ENCODE measurements around the gene GSTM3. TPM values are rescaled to one million over a fixed set of nuclear protein-coding genes. Genes with fewer than 3 reads are reported as not detected.
"Not testable (repeated sequence)": the region's sequence is repeated elsewhere in the genome, so short reads cannot be mapped to it uniquely, and the experiment has no call there.

GSTM3 gene
- polyA plus RNA-seq, 3 donors: 38.6 to 215 (median 51.8) TPM

- 74 to 83% (median 74%) methylated on average over 7 of the region's 7 CpGs for WGBS, 3 donors
- H3K27ac ChIP-seq (ENCODE audit: low read depth, low read length): no peak overlapping the region
These were observed 36.6 kb upstream of the GSTM3 start for GRCh38 chr1:109777436-109777835.

- WGBS, 3 donors: 15 to 39% (median 28%) methylated on average over 4 of the region's 4 CpGs
- no peak overlapping the region for H3K27ac ChIP-seq (ENCODE audit: low read depth, low read length)
These were observed 36.1 kb upstream of the GSTM3 start for GRCh38 chr1:109776911-109777310.

- no peak overlapping the region for H3K27ac ChIP-seq (ENCODE audit: low read depth, low read length)
- WGBS, 3 donors: 84 to 88% (median 88%) methylated on average over 6 of the region's 6 CpGs
These were observed 35.5 kb upstream of the GSTM3 start for GRCh38 chr1:109776206-109776835.

GRCh38 chr1:109775398-109775797, 34.6 kb upstream of the GSTM3 start:
- 59 to 60% (median 60%) methylated on average over 1 of the region's 1 CpG for WGBS, 3 donors
- H3K27ac ChIP-seq (ENCODE audit: low read depth, low read length): no peak overlapping the region

GRCh38 chr1:109773900-109774485, 33.2 kb upstream of the GSTM3 start:
- no peak overlapping the region for H3K27ac ChIP-seq (ENCODE audit: low read depth, low read length)
- 48 to 58% (median 49%) methylated on average over 6 of the region's 6 CpGs for WGBS, 3 donors

- 43 to 46% (median 43%) methylated on average over 17 of the region's 17 CpGs for WGBS, 3 donors
- no peak overlapping the region for H3K27ac ChIP-seq (ENCODE audit: low read depth, low read length)
These were observed 32.5 kb upstream of the GSTM3 start for GRCh38 chr1:109773203-109773899.

GRCh38 chr1:109772658-109773202, 31.9 kb upstream of the GSTM3 start:
- no peak overlapping the region for H3K27ac ChIP-seq (ENCODE audit: low read depth, low read length)
- WGBS, 3 donors: 95 to 97% (median 97%) methylated on average over 6 of the region's 6 CpGs

GRCh38 chr1:109771712-109772657, 31.1 kb upstream of the GSTM3 start:
- H3K27ac ChIP-seq (ENCODE audit: low read depth, low read length): no peak overlapping the region
- WGBS, 3 donors: 60 to 76% (median 67%) methylated on average over 10 of the region's 10 CpGs

- WGBS, 3 donors: 67 to 76% (median 70%) methylated on average over 11 of the region's 11 CpGs
These were observed 29.7 kb upstream of the GSTM3 start for GRCh38 chr1:109770331-109771095.

GRCh38 chr1:109769330-109770078, 28.7 kb upstream of the GSTM3 start:
- 88 to 91% (median 89%) methylated on average over 11 of the region's 11 CpGs for WGBS, 3 donors

More at GRCh38 chr1:109770331-109771095, 29.7 kb upstream of the GSTM3 start:
- H3K27ac ChIP-seq (ENCODE audit: low read depth, low read length): no peak overlapping the region

GRCh38 chr1:109768820-109769219, 28.0 kb upstream of the GSTM3 start:
- WGBS, 3 donors: 84 to 92% (median 88%) methylated on average over 7 of the region's 7 CpGs
- no peak overlapping the region for H3K27ac ChIP-seq (ENCODE audit: low read depth, low read length)

More at GRCh38 chr1:109769330-109770078, 28.7 kb upstream of the GSTM3 start:
- H3K27ac ChIP-seq (ENCODE audit: low read depth, low read length): no peak overlapping the region

GRCh38 chr1:109768335-109768650, 27.5 kb upstream of the GSTM3 start:
- H3K27ac ChIP-seq (ENCODE audit: low read depth, low read length): no peak overlapping the region
- WGBS, 3 donors: 72 to 96% (median 90%) methylated on average over 2 of the region's 2 CpGs

- no peak overlapping the region for H3K27ac ChIP-seq (ENCODE audit: low read depth, low read length)
- WGBS, 3 donors: 88 to 91% (median 89%) methylated on average over 10 of the region's 10 CpGs
These were observed 26.9 kb upstream of the GSTM3 start for GRCh38 chr1:109767637-109768334.

GRCh38 chr1:109766991-109767636, 26.3 kb upstream of the GSTM3 start:
- not testable (repeated sequence) for H3K27ac ChIP-seq (ENCODE audit: low read depth, low read length)
- 58 to 70% (median 69%) methylated on average over 17 of the region's 17 CpGs for WGBS, 3 donors

- 75 to 88% (median 76%) methylated on average over 13 of the region's 13 CpGs for WGBS, 3 donors
- no peak overlapping the region for H3K27ac ChIP-seq (ENCODE audit: low read depth, low read length)
These were observed 25.2 kb upstream of the GSTM3 start for GRCh38 chr1:109765896-109766615.

- WGBS, 3 donors: 60 to 86% (median 60%) methylated on average over 4 of the region's 4 CpGs
- H3K27ac ChIP-seq (ENCODE audit: low read depth, low read length): no peak overlapping the region
These were observed 24.6 kb upstream of the GSTM3 start for GRCh38 chr1:109765483-109765815.
